Uterus (tissue), 4 donors: ENCODE results near the gene SGCE. TPM values are rescaled to one million over a fixed set of nuclear protein-coding genes. Genes with fewer than 3 reads are reported as not detected.

Source experiments
- DNase-seq, 2 donors: peaks; one replicate each; pipeline ENCODE4 v3.0.0-alpha.2; 2019 to 2020
- H3K27ac ChIP-seq, 2 donors: fragments of 200-600 bp; sonication (generic); 1 replicate in 1 of 2; 2 replicates in 1 of 2; pipeline ENCODE4 v1.5.1; 2016 to 2018
- H3K27me3 ChIP-seq, 2 donors: fragments of 200-600 bp; sonication (generic); one replicate each; pipeline ENCODE4 v1.5.1; 2018 to 2019; ENCODE audit warnings: control low read depth in 1 of 2
- H3K36me3 ChIP-seq, 2 donors: fragments of 200-600 bp; sonication (generic); one replicate each; pipeline ENCODE4 v1.5.1; 2019; ENCODE audit warnings: control low read depth in 1 of 2
- H3K4me1 ChIP-seq, 2 donors: fragments of 200-600 bp; sonication (generic); one replicate each; pipeline ENCODE4 v1.5.1; 2018 to 2019; ENCODE audit warnings: control low read depth in 1 of 2
- H3K4me3 ChIP-seq, 2 donors: fragments of 200-600 bp; sonication (generic); 1 replicate in 1 of 2; 2 replicates in 1 of 2; pipeline ENCODE4 v1.5.1; 2018 to 2019; ENCODE audit warnings: mild to moderate bottlenecking in 1 of 2
- H3K9me3 ChIP-seq, 2 donors: fragments of 200-600 bp; sonication (generic); one replicate each; pipeline ENCODE4 v1.5.1; 2019; ENCODE audit warnings: control low read depth in 1 of 2
- POLR2A ChIP-seq, 2 donors: fragments of 450-650 bp; IDR thresholded peaks; one replicate each; pipeline ENCODE4 v1.6.1; 2016; ENCODE audit warnings: antibody characterized with exemption in 2 of 2, mild to moderate bottlenecking in 1 of 2, moderate library complexity in 1 of 2
- intact Hi-C: fragments of 100-400 bp; cut with DNase I; formaldehyde crosslinking; loops from one replicate; pipeline ENCODE4 v1.15.1; 2023; ENCODE audit warnings: low total_unique reads
- total RNA-seq, 4 donors: library from RNA; depleted of rRNA in 3 of 4; stranded (reverse); fragments of >200 nt in 3 of 4; gene quantifications; one replicate each; pipeline versions ENCODE4 v1.1.0 to v1.2.4, GENCODE V29; 2014 to 2023
- TF ChIP-seq, protein P1 (sequence below), 4 experiments: fragments of 200-600 bp in 2 of 4; fragments of 450-650 bp in 2 of 4; sonication (generic) in 2 of 4; IDR thresholded peaks; one replicate each; pipeline ENCODE4 v1.5.1; 2016 to 2019; ENCODE audit warnings: antibody characterized with exemption in 4 of 4, mild to moderate bottlenecking in 2 of 4, moderate library complexity in 1 of 4
- donor health status: DM: yes; HTN: yes; CAD: no.

The SGCE gene
- total RNA-seq, 4 donors from 2014 or later: 118 to 790 (median 182) TPM

DNA sequence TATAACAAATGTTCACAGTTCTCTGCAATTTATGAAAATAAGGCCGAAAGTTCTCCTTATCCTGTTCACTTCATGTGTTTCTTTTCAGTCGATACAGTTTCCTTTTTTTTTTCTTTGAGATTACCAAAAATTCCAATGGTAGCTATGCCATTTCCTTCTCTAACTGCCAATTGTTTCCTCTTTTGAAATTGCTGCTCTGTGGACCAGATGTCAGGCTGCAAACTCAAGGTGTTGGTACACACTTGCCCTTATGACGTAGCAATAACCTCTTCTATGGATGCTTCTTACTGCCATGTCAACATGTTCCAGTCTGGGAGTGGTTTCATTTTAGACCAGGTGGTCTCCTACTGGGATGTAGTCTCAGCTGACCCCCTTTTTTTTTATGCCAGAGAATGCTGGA is 93.4 kb downstream of the SGCE start:
- Histone ChIP-seq H3K4me1 (no peaks in the 10 kb centered on the region), H3K27me3 (no peaks in the 10 kb centered on the region), H3K9me3 (no peaks in the 10 kb centered on the region), H3K27ac (no peak overlapping the region), H3K4me3 (no peak overlapping the region), H3K36me3 (no peaks in the 10 kb centered on the region)
- DNase-seq: no peak
- intact Hi-C loops: no loop called here
- TF ChIP-seq, protein P1, sequence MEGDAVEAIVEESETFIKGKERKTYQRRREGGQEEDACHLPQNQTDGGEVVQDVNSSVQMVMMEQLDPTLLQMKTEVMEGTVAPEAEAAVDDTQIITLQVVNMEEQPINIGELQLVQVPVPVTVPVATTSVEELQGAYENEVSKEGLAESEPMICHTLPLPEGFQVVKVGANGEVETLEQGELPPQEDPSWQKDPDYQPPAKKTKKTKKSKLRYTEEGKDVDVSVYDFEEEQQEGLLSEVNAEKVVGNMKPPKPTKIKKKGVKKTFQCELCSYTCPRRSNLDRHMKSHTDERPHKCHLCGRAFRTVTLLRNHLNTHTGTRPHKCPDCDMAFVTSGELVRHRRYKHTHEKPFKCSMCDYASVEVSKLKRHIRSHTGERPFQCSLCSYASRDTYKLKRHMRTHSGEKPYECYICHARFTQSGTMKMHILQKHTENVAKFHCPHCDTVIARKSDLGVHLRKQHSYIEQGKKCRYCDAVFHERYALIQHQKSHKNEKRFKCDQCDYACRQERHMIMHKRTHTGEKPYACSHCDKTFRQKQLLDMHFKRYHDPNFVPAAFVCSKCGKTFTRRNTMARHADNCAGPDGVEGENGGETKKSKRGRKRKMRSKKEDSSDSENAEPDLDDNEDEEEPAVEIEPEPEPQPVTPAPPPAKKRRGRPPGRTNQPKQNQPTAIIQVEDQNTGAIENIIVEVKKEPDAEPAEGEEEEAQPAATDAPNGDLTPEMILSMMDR (IDR thresholded peaks at IDR 0.05): no peak
- TF ChIP-seq POLR2A (IDR thresholded peaks at IDR 0.05): no peak

DNA sequence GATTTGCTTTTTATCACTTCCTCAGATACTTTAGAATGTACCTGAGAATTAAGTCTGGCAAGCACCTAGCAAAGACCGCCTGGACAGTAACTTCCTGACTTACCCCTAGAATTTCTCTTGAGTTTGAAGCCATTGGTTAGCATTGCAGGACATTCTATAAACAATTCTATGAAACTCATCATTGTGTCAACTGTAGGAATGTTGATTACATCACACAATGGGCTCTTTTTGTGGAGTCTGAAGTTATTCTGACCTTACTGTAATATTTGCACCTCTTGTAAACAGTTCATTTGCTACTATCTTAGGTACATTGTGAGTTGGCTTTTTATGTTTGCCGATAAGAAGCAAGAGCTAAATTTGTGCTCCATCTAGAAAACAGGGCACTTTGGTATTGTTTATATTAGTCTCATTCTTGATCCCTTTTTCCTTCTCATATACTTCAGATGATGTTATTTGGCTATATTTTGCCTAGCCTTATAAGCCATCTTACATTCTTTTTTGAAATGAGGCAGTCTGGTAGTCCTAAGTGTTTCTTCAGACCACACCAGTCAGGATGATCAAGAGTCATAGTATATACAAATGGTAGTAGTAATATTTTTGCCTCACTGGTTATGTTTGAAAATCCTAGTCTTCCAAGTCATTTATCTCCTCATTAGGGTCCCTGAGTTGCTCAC is 94.0 kb downstream of the SGCE start:
- Histone ChIP-seq H3K4me1 (no peaks in the 10 kb centered on the region), H3K4me3 (no peak overlapping the region), H3K9me3 (no peaks in the 10 kb centered on the region), H3K27me3 (no peaks in the 10 kb centered on the region), H3K27ac (no peak overlapping the region), H3K36me3 (no peaks in the 10 kb centered on the region)
- DNase-seq: no peak
- intact Hi-C loops: no loop called here
- TF ChIP-seq POLR2A (IDR thresholded peaks at IDR 0.05): no peak
- TF ChIP-seq, protein P1 (IDR thresholded peaks at IDR 0.05): no peak

DNA sequence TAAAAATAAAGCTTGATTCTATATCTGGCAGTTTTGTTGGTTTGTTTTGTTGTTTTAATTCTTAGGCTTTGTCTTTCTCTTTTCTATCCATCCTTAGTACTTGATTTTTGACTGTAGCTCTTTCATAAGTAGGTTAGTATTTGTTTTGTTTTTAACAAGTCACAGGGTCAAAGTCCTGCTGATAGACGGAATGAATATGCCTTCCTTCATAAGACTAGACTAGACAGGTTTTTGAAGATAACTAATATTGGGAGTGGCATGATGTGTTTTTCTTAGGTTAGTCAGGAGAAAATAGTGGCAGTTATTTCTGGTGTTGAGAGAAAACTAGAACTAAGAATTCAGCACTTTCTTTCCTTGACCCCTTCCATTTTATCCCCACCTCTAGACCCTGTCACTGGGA is 96.0 kb downstream of the SGCE start:
- Histone ChIP-seq H3K27ac (no peak overlapping the region), H3K27me3 (no peaks in the 10 kb centered on the region), H3K9me3 (no peaks in the 10 kb centered on the region), H3K4me3 (no peak overlapping the region), H3K4me1 (no peaks in the 10 kb centered on the region), H3K36me3 (no peaks in the 10 kb centered on the region)
- DNase-seq: no peak
- TF ChIP-seq, protein P1 (IDR thresholded peaks at IDR 0.05): no peak
- TF ChIP-seq POLR2A (IDR thresholded peaks at IDR 0.05): no peak
- intact Hi-C loops: no loop called here

DNA sequence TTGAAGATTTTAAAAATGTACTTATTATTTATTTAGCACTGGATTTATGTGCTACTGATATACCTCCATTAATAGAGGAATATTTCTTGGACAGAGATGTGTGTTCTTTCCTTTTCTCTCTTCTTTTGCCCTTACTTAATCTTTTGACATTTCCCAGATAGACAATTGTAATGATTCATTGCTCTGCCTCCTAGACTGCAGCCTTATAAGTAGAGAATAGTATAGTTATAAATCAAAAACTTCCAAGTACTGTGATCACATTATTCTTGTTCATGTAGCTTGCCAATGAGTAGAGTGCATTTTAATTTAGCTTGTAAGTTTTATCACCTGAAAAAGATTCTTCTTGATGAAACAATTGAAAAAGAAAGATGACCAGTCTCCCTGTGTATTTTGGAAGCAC is 98.7 kb downstream of the SGCE start:
- TF ChIP-seq, protein P1 (IDR thresholded peaks at IDR 0.05): no peak
- TF ChIP-seq POLR2A (IDR thresholded peaks at IDR 0.05): no peak
- DNase-seq: no peak
- Histone ChIP-seq H3K27me3 (no peaks in the 10 kb centered on the region), H3K36me3 (no peaks in the 10 kb centered on the region), H3K27ac (no peak overlapping the region), H3K4me1 (no peaks in the 10 kb centered on the region), H3K4me3 (no peak overlapping the region), H3K9me3 (no peaks in the 10 kb centered on the region)
- intact Hi-C loops: no loop called here

DNA sequence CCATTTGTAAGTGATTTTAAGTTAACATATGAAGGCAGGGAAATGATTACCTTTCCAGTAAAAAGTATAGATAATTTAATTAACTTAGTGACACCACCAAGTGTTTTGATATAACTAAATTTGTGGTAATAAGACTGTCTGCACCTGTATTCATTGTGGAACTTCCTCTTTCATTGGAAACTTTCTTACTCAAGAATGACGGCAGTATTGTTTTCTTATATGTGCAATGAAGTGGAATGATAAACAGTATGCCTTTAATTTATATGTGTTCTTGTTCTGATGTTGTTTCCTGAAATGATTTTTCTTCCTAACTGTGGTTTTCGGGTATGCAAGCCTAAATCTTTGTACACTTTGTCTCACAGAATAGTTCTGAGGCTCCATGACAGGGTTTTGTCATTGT is 99.9 kb downstream of the SGCE start:
- Histone ChIP-seq H3K36me3 (no peaks in the 10 kb centered on the region), H3K27me3 (no peaks in the 10 kb centered on the region), H3K27ac (no peak overlapping the region), H3K4me3 (no peak overlapping the region), H3K9me3 (no peaks in the 10 kb centered on the region), H3K4me1 (no peaks in the 10 kb centered on the region)
- no peak for TF ChIP-seq POLR2A (IDR thresholded peaks at IDR 0.05)
- DNase-seq: no peak
- intact Hi-C loops: no loop called here

DNA sequence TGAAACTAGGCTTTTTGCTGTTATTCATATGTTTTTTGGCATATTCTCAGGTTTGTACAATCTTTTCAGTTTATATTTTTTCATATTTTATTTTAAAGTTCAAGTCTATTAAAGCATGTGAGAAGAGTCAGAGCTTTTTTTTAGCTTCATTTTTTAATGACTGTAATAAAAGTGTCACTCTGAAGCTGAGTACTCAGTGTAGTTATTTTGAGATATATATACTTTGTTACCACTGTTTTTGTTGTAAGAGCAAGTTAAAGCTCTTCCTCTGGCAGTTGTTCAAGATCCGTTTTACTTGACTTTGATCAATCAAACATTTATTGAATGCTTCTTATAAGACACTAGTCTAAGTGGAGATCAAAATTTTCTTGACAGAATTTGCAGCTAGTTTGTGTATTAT is 108.8 kb downstream of the SGCE start:
- H3K4me3 ChIP-seq: no peak overlapping the region
- no peaks in the 10 kb centered on the region for H3K9me3 ChIP-seq
- DNase-seq: no peak
- H3K4me1 ChIP-seq: no peaks in the 10 kb centered on the region
- no peaks in the 10 kb centered on the region for H3K36me3 ChIP-seq
- TF ChIP-seq, protein P1 (IDR thresholded peaks at IDR 0.05): no peak
- no peak for TF ChIP-seq POLR2A (IDR thresholded peaks at IDR 0.05)
- no peak overlapping the region for H3K27ac ChIP-seq
- intact Hi-C loops: no loop called here
- H3K27me3 ChIP-seq: no peaks in the 10 kb centered on the region
